ENCODE measurements around the gene APOA4.

The APOA4 gene

GRCh38 chr11:116823031-116823843 is at the start of gene APOA4:
TSS of gene APOA4 (minus strand) at chr11:116823304. CDS start at chr11:116823191, 113 bp downstream.
- DNase-seq = no peak

GRCh38 chr11:116871248-116871647 is 48.1 kb upstream of the APOA4 start:
- no peak for DNase-seq

- DNase-seq = no peak
Measured at GRCh38 chr11:116870054-116870453, 47.0 kb upstream of the APOA4 start.

- peak; percentile 24 for DNase-seq
Measured at GRCh38 chr11:116869610-116870009, 46.5 kb upstream of the APOA4 start.

GRCh38 chr11:116868066-116868465 is 45.0 kb upstream of the APOA4 start:
- no peak for DNase-seq

GRCh38 chr11:116867619-116868018 is 44.5 kb upstream of the APOA4 start:
- DNase-seq = no peak

- DNase-seq = no peak
Measured at GRCh38 chr11:116866804-116867455, 43.8 kb upstream of the APOA4 start.

GRCh38 chr11:116865696-116866095 is 42.6 kb upstream of the APOA4 start:
- no peak for DNase-seq

GRCh38 chr11:116864531-116864930 is 41.4 kb upstream of the APOA4 start:
- no peak for DNase-seq

GRCh38 chr11:116862951-116863350 is 39.8 kb upstream of the APOA4 start:
- DNase-seq = no peak

- no peak for DNase-seq
Measured at GRCh38 chr11:116862185-116862584, 39.1 kb upstream of the APOA4 start.

- DNase-seq = no peak
Measured at GRCh38 chr11:116861539-116861938, 38.4 kb upstream of the APOA4 start.

- no peak for DNase-seq
Measured at GRCh38 chr11:116860303-116860702, 37.2 kb upstream of the APOA4 start.

GRCh38 chr11:116859175-116859574 is 36.1 kb upstream of the APOA4 start:
- DNase-seq = no peak

GRCh38 chr11:116857936-116858335 is 34.8 kb upstream of the APOA4 start:
- no peak for DNase-seq

GRCh38 chr11:116857316-116857715 is 34.2 kb upstream of the APOA4 start:
- DNase-seq = no peak

- DNase-seq = no peak
Measured at GRCh38 chr11:116856423-116856822, 33.3 kb upstream of the APOA4 start.

- DNase-seq = no peak
Measured at GRCh38 chr11:116855413-116855812, 32.3 kb upstream of the APOA4 start.

GRCh38 chr11:116853461-116854073 is 30.5 kb upstream of the APOA4 start:
- no peak for DNase-seq

- DNase-seq = no peak
Measured at GRCh38 chr11:116852261-116853031, 29.3 kb upstream of the APOA4 start.

- no peak for DNase-seq
Measured at GRCh38 chr11:116851626-116852025, 28.5 kb upstream of the APOA4 start.

- DNase-seq = no peak
Measured at GRCh38 chr11:116849486-116849885, 26.4 kb upstream of the APOA4 start.

GRCh38 chr11:116849060-116849459 is 26.0 kb upstream of the APOA4 start:
- DNase-seq = no peak

Measured in NCI-H526 treated with DMSO at 0.1 percent for 48 hours (cell line).